Upper lobe of left lung (tissue), 6 donors: ENCODE results near the gene MTFR1L. TPM values are rescaled to one million over a fixed set of nuclear protein-coding genes. Genes with fewer than 3 reads are reported as not detected.

Experiments
- ATAC-seq, 2 donors: fragments of 200-7000 bp; cut with Tn5 transposase; one replicate each; pipeline ENCODE4 v1.9.1; 2022; ENCODE audit warnings: mild to moderate bottlenecking in 2 of 2, moderate library complexity in 2 of 2; ENCODE audit not compliant: low FRiP score in 2 of 2
- DNase-seq, 2 donors: peaks; one replicate each; pipeline ENCODE4 v3.0.0-alpha.2; 2019 to 2020
- H3K27ac ChIP-seq, 4 donors: fragments of 200-600 bp; sonication (generic); one replicate each; pipeline ENCODE4 v1.5.1; 2016 to 2019
- H3K27me3 ChIP-seq, 4 donors: fragments of 200-600 bp; sonication (generic); one replicate each; pipeline ENCODE4 v1.5.1; 2017 to 2019
- H3K36me3 ChIP-seq, 4 donors: fragments of 200-600 bp; sonication (generic); one replicate each; pipeline ENCODE4 v1.5.1; 2016 to 2019
- H3K4me1 ChIP-seq, 4 donors: fragments of 200-600 bp; sonication (generic); one replicate each; pipeline ENCODE4 v1.5.1; 2018 to 2019
- H3K4me3 ChIP-seq, 4 donors: fragments of 200-600 bp; sonication (generic); one replicate each; pipeline ENCODE4 v1.5.1; 2017 to 2019; ENCODE audit warnings: mild to moderate bottlenecking in 2 of 4, moderate library complexity in 1 of 4
- H3K9me3 ChIP-seq, 4 donors: fragments of 200-600 bp; sonication (generic); one replicate each; pipeline ENCODE4 v1.5.1; 2018 to 2019
- CTCF ChIP-seq, 6 experiments: fragments of 450-650 bp in 4 of 6; fragments of 200-600 bp in 2 of 6; sonication (generic) in 2 of 6; IDR thresholded peaks; one replicate each; pipeline ENCODE4 v1.5.1; 2016 to 2019; ENCODE audit warnings: antibody characterized with exemption in 6 of 6
- EP300 ChIP-seq, 4 donors: sonication (generic); formaldehyde crosslinking; IDR thresholded peaks; one replicate each; pipeline ENCODE4 v1.5.1; 2017; ENCODE audit warnings: antibody characterized with exemption in 4 of 4, control low read depth in 2 of 4
- POLR2A ChIP-seq, 4 donors: fragments of 450-650 bp; IDR thresholded peaks; one replicate each; pipeline ENCODE4 v1.5.1; 2016 to 2017; ENCODE audit warnings: antibody characterized with exemption in 4 of 4, mild to moderate bottlenecking in 2 of 4
- POLR2AphosphoS5 ChIP-seq, 2 donors: sonication (generic); formaldehyde crosslinking; IDR thresholded peaks; one replicate each; pipeline ENCODE4 v1.5.1; 2017; ENCODE audit warnings: antibody characterized with exemption in 2 of 2
- WGBS, 2 donors: methylation state at CpG; one replicate each; pipeline ENCODE4 v1.1.5; 2017 to 2018; 5-methylcytosine and 5-hydroxymethylcytosine counted together
- total RNA-seq, 6 donors: library from RNA; depleted of rRNA in 4 of 6; stranded (reverse); fragments of >200 nt in 4 of 6; gene quantifications; one replicate each; pipeline versions ENCODE4 v1.1.0 to v1.2.1, GENCODE V29; 2016 to 2021
- donor health status: DM: no; HTN: no; CAD: no; lungs with moderate emphysema.
- donor health status: DM: no; HTN: yes; CAD: no; lungs with severe emphysema.

Gene MTFR1L
- total RNA-seq, 6 donors from 2014 or later, result 43.2 to 80.7 (median 53.6) TPM

GRCh38 chr1:25806418-25806817 lies 13.3 kb upstream of the MTFR1L start:
- DNase-seq, result no peak
- no peaks in the 10 kb centered on the region for H3K9me3 ChIP-seq
- H3K36me3 ChIP-seq, result peaks cover 0 to 55% (median 35%) of the 10 kb centered on the region in 4 donors
- H3K27ac ChIP-seq, result peak overlapping the region in 3 of 4 donors; percentile 52 to 76 (median 64)
- ATAC-seq, result peak in 1 of 2 donors; percentile 51
- no peak overlapping the region for H3K4me3 ChIP-seq
- TF ChIP-seq EP300 (IDR thresholded peaks at IDR 0.05), result no peak
- no peak for TF ChIP-seq POLR2A (IDR thresholded peaks at IDR 0.05)
- TF ChIP-seq POLR2AphosphoS5 (IDR thresholded peaks at IDR 0.05), result no peak
- TF ChIP-seq CTCF (IDR thresholded peaks at IDR 0.05), result no peak
- peaks cover 47 to 85% (median 58%) of the 10 kb centered on the region in 4 donors for H3K4me1 ChIP-seq
- no peaks in the 10 kb centered on the region for H3K27me3 ChIP-seq
- 73 to 74% methylated on average over 4 of the region's 4 CpGs for WGBS, 2 donors

- H3K4me3 ChIP-seq, result no peak overlapping the region
- ATAC-seq, result peak in 1 of 2 donors; percentile 6
Observed at GRCh38 chr1:25807480-25808390, 12.0 kb upstream of the MTFR1L start.

GRCh38 chr1:25808481-25809244 lies 11.1 kb upstream of the MTFR1L start:
- DNase-seq (peak in 1 of 2 donors; percentile 64), ATAC-seq (no peak)
- H3K27me3 ChIP-seq, result no peaks in the 10 kb centered on the region
- H3K9me3 ChIP-seq, result no peaks in the 10 kb centered on the region
- H3K4me3 ChIP-seq, result no peak overlapping the region
- 87 to 91% methylated on average over 23 to 33 of the region's 34 CpGs for WGBS, 2 donors
- H3K4me1 ChIP-seq, result peaks cover 31 to 65% (median 41%) of the 10 kb centered on the region in 4 donors
- TF ChIP-seq CTCF (IDR thresholded peaks at IDR 0.05) (no peak), POLR2A (IDR thresholded peaks at IDR 0.05) (no peak), EP300 (IDR thresholded peaks at IDR 0.05) (no peak), POLR2AphosphoS5 (IDR thresholded peaks at IDR 0.05) (no peak)
- H3K36me3 ChIP-seq, result peaks cover 2 to 75% (median 49%) of the 10 kb centered on the region in 4 donors
- peak overlapping the region in 2 of 4 donors; percentile 7 to 64 for H3K27ac ChIP-seq

More at GRCh38 chr1:25807480-25808390, 12.0 kb upstream of the MTFR1L start:
- Histone ChIP-seq H3K4me1 (peaks cover 40 to 72% (median 48%) of the 10 kb centered on the region in 4 donors), H3K27me3 (no peaks in the 10 kb centered on the region), H3K27ac (peak overlapping the region in 3 of 4 donors; percentile 28 to 64 (median 60)), H3K36me3 (peaks cover 0 to 66% (median 43%) of the 10 kb centered on the region in 4 donors), H3K9me3 (no peaks in the 10 kb centered on the region)
- WGBS, 2 donors, result 82 to 87% methylated on average over 11 to 20 of the region's 20 CpGs
- TF ChIP-seq POLR2A (IDR thresholded peaks at IDR 0.05) (no peak), CTCF (IDR thresholded peaks at IDR 0.05) (no peak), POLR2AphosphoS5 (IDR thresholded peaks at IDR 0.05) (no peak), EP300 (IDR thresholded peaks at IDR 0.05) (no peak)
- peak in 1 of 2 donors; percentile 73 for DNase-seq

GRCh38 chr1:25809283-25809926 lies 10.3 kb upstream of the MTFR1L start:
- TF ChIP-seq POLR2AphosphoS5 (IDR thresholded peaks at IDR 0.05) (no peak), CTCF (IDR thresholded peaks at IDR 0.05) (no peak), POLR2A (IDR thresholded peaks at IDR 0.05) (no peak), EP300 (IDR thresholded peaks at IDR 0.05) (no peak)
- Histone ChIP-seq H3K27me3 (no peaks in the 10 kb centered on the region), H3K9me3 (no peaks in the 10 kb centered on the region), H3K4me3 (no peak overlapping the region), H3K36me3 (peaks cover 7 to 83% (median 56%) of the 10 kb centered on the region in 4 donors), H3K27ac (peak overlapping the region in 1 of 4 donors; percentile 7), H3K4me1 (peaks cover 25 to 58% (median 34%) of the 10 kb centered on the region in 4 donors)
- DNase-seq (peak in 1 of 2 donors; percentile 62), ATAC-seq (no peak)
- WGBS, 2 donors, result 75 to 77% methylated on average over 13 to 18 of the region's 18 CpGs
